ENCODE results near the gene CCDC141.
"Not testable (repeated sequence)": the region's sequence is repeated elsewhere in the genome, so short reads cannot be mapped to it uniquely, and the experiment has no call there.

Gene CCDC141

DNA sequence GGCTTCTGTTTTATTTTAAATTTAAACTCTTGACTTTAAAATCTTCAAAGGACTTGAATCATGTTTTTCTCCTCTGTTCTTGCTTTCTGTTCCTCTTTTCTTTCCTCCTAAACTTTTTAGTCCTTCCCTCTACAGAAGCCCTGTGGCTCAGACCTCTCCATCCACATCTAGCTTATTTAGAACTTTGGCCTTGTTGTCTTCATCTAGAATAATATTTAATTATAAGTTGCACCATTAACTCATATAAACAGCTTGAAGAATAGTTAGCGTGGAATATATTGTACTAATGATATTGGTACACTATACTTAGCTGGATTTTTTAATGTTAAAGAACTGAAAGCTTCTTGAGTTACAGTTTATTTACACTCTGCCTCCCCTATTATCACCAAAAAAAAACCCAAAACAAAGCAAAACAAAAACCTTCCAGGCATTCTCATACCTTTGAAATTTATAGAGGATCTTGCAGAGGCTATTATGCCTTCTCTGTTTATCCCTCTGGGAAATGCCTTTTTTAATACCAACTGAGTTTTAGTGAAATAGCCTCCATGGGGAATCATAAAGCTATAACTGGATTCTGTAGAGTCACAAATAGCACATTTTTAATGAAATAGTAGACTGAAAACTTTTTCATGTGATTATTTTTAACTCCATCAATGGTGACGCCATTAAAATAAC, 9.2 kb upstream of the CCDC141 start:
- in situ Hi-C loops (cut with HindIII; ENCODE audit: low pct_unique_long_range_greater_than_20kb, low sequenced_read_pairs), result no loop called here
- DNase-seq (ENCODE audit: low read depth in 1 of 2, low spot score in 1 of 2), result no peak
- no peak for TF ChIP-seq JUND (IDR thresholded peaks at IDR 0.05; ENCODE audit: low read depth)

DNA sequence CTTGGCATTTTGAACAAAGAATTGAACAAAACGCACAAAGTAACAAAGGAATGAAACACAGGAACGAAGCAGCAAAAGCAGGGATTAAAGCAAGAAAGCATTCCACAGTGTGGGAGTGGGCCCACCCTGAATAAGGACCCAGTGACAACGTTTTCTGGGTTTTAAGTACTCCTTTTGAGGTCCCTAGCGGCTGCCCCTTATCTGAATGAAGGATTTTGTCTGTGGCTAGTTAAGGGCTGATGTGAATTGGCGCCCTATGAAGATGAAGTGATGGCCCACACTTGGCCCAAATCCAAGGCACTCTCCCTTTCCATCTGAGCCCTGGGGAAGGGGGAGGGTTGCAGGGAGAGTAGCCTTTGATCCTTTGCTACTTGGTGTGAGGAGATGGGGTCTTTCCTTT, 7.8 kb upstream of the CCDC141 start:
- in situ Hi-C loops (cut with HindIII; ENCODE audit: low pct_unique_long_range_greater_than_20kb, low sequenced_read_pairs), result no loop called here
- no peak for DNase-seq (ENCODE audit: low read depth in 1 of 2, low spot score in 1 of 2)
- TF ChIP-seq JUND (IDR thresholded peaks at IDR 0.05; ENCODE audit: low read depth), result no peak

- in situ Hi-C loops (cut with HindIII; ENCODE audit: low pct_unique_long_range_greater_than_20kb, low sequenced_read_pairs); DNase-seq (ENCODE audit: low read depth in 1 of 2, low spot score in 1 of 2): not testable (repeated sequence)
Measured at GRCh38 chr2:179053568-179053967, 3.6 kb upstream of the CCDC141 start.

- no peak for DNase-seq (ENCODE audit: low read depth in 1 of 2, low spot score in 1 of 2)
- TF ChIP-seq JUND (IDR thresholded peaks at IDR 0.05; ENCODE audit: low read depth), result no peak
- in situ Hi-C loops (cut with HindIII; ENCODE audit: low pct_unique_long_range_greater_than_20kb, low sequenced_read_pairs), result no loop called here
Measured at GRCh38 chr2:179051250-179051649, 1.3 kb upstream of the CCDC141 start.

GRCh38 chr2:179050755-179051154, 818 bp upstream of the CCDC141 start:
- TF ChIP-seq JUND (IDR thresholded peaks at IDR 0.05; ENCODE audit: low read depth), result no peak
- in situ Hi-C loops (cut with HindIII; ENCODE audit: low pct_unique_long_range_greater_than_20kb, low sequenced_read_pairs), result no loop called here
- DNase-seq (ENCODE audit: low read depth in 1 of 2, low spot score in 1 of 2), result no peak

DNA sequence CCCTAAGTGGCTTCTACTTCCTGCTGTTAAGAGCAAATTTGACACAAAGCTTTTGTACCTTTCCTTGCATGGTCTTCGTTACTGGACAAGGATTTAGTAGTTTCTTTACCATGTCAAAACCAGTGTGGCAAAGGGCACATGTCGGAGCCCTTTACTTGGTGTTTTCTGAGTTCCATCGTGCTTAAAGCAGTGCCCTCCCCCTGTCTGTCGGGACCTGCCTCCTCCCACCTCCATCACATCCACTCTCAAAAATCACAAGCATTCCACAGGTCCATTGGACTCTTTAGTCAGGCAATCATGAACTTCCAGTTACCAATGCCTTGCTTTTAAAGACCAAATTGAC, 763 bp downstream of the CCDC141 start:
- no peak for DNase-seq (ENCODE audit: low read depth in 1 of 2, low spot score in 1 of 2)
- in situ Hi-C loops (cut with HindIII; ENCODE audit: low pct_unique_long_range_greater_than_20kb, low sequenced_read_pairs), result no loop called here
- TF ChIP-seq JUND (IDR thresholded peaks at IDR 0.05; ENCODE audit: low read depth), result no peak

DNA sequence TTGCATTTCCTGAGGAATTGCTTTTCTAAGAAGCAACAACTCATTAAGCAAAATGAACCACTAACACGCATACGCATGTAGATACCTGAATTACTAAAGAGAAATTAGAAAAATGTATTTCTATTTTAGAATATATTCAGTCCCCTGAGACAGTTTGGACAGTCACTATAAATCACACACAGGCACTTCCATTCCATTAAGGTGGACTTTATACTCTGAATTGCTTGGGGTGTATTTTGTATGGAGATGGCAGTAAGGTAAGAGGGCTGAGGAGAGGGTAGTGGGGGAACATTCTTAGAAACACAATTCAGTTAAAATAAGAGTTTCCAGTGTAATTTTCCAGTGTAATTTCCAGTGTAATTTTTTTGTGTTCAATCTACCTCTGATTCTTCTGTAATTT, 1.8 kb downstream of the CCDC141 start:
- no peak for TF ChIP-seq JUND (IDR thresholded peaks at IDR 0.05; ENCODE audit: low read depth)
- in situ Hi-C loops (cut with HindIII; ENCODE audit: low pct_unique_long_range_greater_than_20kb, low sequenced_read_pairs), result no loop called here

GRCh38 chr2:179045602-179046001, 4.3 kb downstream of the CCDC141 start:
- DNase-seq (ENCODE audit: low read depth in 1 of 2, low spot score in 1 of 2); in situ Hi-C loops (cut with HindIII; ENCODE audit: low pct_unique_long_range_greater_than_20kb, low sequenced_read_pairs): not testable (repeated sequence)

More for the DNA sequence above, 1.8 kb downstream of the CCDC141 start:
- DNase-seq (ENCODE audit: low read depth in 1 of 2, low spot score in 1 of 2), result no peak

- in situ Hi-C loops (cut with HindIII; ENCODE audit: low pct_unique_long_range_greater_than_20kb, low sequenced_read_pairs), result no loop called here
- DNase-seq (ENCODE audit: low read depth in 1 of 2, low spot score in 1 of 2), result no peak
- no peak for TF ChIP-seq JUND (IDR thresholded peaks at IDR 0.05; ENCODE audit: low read depth)
Measured at GRCh38 chr2:179044500-179044899, 5.4 kb downstream of the CCDC141 start.

DNA sequence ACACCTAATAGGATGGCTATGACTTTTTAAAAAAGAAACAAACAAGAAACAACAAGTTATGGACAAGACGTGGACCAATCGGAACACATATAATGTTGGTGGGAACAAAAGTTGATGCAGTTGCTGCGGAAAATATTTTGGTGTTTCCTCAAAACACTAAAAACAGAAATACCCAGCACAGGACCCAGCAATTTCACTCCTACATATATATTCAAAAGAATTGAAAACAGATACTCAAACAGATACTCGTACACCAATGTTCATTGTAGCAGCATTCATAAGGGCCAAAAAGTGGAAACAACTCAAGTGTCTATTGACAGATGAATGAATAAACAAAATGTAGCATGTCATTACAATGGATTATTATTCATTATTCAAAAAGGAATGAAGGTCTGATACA, 12.1 kb downstream of the CCDC141 start:
- TF ChIP-seq JUND (IDR thresholded peaks at IDR 0.05; ENCODE audit: low read depth), result no peak
- no peak for DNase-seq (ENCODE audit: low read depth in 1 of 2, low spot score in 1 of 2)
- in situ Hi-C loops (cut with HindIII; ENCODE audit: low pct_unique_long_range_greater_than_20kb, low sequenced_read_pairs), result no loop called here

GRCh38 chr2:179036353-179036905, 13.5 kb downstream of the CCDC141 start:
- in situ Hi-C loops (cut with HindIII; ENCODE audit: low pct_unique_long_range_greater_than_20kb, low sequenced_read_pairs), result no loop called here

DNA sequence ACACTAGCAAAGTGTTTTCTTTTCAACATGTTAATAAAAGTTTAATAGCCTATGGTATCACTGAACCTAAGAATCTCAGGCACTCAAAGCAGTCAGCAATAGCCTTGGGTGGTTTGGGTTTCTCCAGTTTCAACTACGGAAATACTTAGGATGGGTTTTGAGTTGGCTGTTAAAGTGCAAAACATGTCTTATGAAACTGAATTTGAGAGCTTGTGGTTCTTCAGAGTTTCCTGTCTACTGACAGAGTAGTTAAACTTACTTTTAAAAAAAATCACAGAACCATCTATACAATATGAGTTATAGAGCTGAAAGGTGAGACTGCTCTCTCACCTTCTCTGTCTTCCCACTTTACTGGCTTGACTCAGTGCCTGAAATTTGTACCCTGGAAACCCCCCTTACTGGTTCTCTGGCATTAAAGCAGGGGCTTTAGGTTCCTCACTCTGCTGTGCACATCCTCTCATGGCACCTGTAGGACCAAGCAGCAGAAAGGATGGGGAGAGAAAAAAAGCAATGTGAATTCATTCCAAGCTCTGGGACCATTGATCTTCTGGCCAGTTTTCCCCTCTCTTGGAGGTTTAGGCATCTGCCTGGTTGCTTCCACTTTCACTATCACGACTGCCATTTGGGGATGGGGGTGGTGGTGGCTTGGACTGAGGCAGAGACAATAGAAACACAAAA, 18.1 kb downstream of the CCDC141 start:
- TF ChIP-seq JUND (IDR thresholded peaks at IDR 0.05; ENCODE audit: low read depth), result no peak
- in situ Hi-C loops (cut with HindIII; ENCODE audit: low pct_unique_long_range_greater_than_20kb, low sequenced_read_pairs), result no loop called here
- DNase-seq (ENCODE audit: low read depth in 1 of 2, low spot score in 1 of 2), result no peak

More at GRCh38 chr2:179036353-179036905, 13.5 kb downstream of the CCDC141 start:
- TF ChIP-seq JUND (IDR thresholded peaks at IDR 0.05; ENCODE audit: low read depth), result no peak
- DNase-seq (ENCODE audit: low read depth in 1 of 2, low spot score in 1 of 2), result no peak

DNA sequence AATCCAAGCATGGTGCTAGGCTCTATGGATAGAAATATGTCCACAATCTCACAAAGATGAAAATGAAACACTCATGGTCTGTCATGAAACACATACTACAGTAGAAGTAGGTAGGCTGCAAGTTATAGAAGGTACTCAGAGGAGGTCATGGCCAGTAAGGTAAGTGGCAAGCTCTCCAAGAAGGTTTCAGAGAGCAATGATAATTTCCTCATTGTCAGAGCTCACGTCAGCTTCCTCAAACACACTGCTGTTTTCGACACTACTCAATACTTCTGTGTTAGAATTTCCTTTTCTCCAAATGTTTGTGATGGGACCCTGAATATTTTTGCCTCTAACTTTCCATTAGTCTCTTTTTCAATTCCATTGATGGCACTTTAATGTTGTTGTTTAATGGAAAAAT, 25.5 kb downstream of the CCDC141 start:
- DNase-seq (ENCODE audit: low read depth in 1 of 2, low spot score in 1 of 2), result no peak
- in situ Hi-C loops (cut with HindIII; ENCODE audit: low pct_unique_long_range_greater_than_20kb, low sequenced_read_pairs), result no loop called here
- TF ChIP-seq JUND (IDR thresholded peaks at IDR 0.05; ENCODE audit: low read depth), result no peak

Measured in T47D (cell line).